Fibroblast of lung (primary cell): Measurements from ENCODE around the gene PIGX.

Experiments
- EZH2 ChIP-seq: IDR thresholded peaks from 2 replicates; pipeline ENCODE4 v1.5.1; 2012; ENCODE audit warnings: low read length, control low read depth, mild to moderate bottlenecking; ENCODE audit errors: missing control alignments
- TF ChIP-seq, protein P1 (sequence below), 2 donors: IDR thresholded peaks in 1 of 2; conservative IDR thresholded peaks in 1 of 2; 1 replicate in 1 of 2; 2 replicates in 1 of 2; pipeline ENCODE4 v1.5.1; 2011 to 2012; ENCODE audit warnings: low read length in 2 of 2, control low read depth in 1 of 2, inconsistent platforms in 1 of 2, low read depth in 1 of 2, mild to moderate bottlenecking in 1 of 2

DNA sequence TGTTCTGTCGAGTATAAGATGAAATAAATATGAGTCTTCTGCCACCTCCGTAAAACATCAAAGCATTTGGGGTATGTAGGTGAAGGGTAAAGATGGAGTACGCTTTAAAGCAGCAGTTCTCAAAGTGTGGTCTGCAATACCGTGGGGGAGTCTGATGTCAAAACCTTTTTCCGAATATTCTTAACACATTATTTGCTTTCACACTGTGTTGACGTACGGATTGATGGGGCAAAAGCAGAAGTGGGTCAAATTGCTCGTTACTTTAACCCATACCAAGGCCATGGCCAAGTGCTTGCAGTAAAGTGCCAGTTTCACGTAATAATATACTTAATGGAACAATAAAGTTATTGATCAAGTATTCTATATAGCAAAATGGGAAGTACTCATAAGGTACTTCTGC lies 63.8 kb downstream of the PIGX start:
- TF ChIP-seq, protein P1, sequence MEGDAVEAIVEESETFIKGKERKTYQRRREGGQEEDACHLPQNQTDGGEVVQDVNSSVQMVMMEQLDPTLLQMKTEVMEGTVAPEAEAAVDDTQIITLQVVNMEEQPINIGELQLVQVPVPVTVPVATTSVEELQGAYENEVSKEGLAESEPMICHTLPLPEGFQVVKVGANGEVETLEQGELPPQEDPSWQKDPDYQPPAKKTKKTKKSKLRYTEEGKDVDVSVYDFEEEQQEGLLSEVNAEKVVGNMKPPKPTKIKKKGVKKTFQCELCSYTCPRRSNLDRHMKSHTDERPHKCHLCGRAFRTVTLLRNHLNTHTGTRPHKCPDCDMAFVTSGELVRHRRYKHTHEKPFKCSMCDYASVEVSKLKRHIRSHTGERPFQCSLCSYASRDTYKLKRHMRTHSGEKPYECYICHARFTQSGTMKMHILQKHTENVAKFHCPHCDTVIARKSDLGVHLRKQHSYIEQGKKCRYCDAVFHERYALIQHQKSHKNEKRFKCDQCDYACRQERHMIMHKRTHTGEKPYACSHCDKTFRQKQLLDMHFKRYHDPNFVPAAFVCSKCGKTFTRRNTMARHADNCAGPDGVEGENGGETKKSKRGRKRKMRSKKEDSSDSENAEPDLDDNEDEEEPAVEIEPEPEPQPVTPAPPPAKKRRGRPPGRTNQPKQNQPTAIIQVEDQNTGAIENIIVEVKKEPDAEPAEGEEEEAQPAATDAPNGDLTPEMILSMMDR (conservative IDR thresholded peaks at IDR 0.05 in 1 of 2, IDR thresholded peaks at IDR 0.05 in 1 of 2; ENCODE audit: low read depth in 1 of 2, low read length in 2 of 2): no peak
- no peak for TF ChIP-seq EZH2
